HG02678 (cell line): ENCODE measurements around the gene MT1B.

Experiments
- ATAC-seq: cut with Tn5 transposase; IDR thresholded peaks from one replicate; pipeline ENCODE4 v1.9.1; 2021; ENCODE audit warnings: mild to moderate bottlenecking, moderate library complexity; ENCODE audit not compliant: unreplicated experiment

MT1B gene

GRCh38 chr16:56651586-56651985, at the start of gene MT1B:
Gene MT1B, plus strand, starts transcription at chr16:56651886. Its CDS starts 68 bp downstream, at chr16:56651954.
- ATAC-seq: no peak

- ATAC-seq: no peak
Observed at GRCh38 chr16:56603589-56603988, 48.1 kb upstream of the MT1B start.

- no peak for ATAC-seq
Observed at GRCh38 chr16:56604966-56605365, 46.7 kb upstream of the MT1B start.

DNA sequence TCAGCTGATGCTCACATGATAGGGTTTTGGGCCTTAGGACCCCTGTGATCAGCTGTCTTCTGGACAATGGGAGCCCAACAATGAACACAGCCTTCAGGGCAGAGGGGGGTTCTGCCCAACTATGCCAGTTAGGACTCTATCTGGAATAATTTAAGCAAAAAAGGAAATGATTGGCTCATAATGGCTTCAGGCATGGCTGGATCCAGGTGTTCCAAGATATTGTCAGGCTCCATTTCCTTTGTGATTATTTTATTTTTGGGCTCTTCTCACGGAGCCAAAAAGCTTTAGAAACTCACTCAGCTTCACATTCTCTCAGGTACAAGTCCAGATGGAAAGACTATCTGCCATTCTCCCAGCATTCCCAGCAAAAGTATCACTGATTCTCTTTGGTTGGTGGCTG, 46.2 kb upstream of the MT1B start:
- no peak for ATAC-seq

DNA sequence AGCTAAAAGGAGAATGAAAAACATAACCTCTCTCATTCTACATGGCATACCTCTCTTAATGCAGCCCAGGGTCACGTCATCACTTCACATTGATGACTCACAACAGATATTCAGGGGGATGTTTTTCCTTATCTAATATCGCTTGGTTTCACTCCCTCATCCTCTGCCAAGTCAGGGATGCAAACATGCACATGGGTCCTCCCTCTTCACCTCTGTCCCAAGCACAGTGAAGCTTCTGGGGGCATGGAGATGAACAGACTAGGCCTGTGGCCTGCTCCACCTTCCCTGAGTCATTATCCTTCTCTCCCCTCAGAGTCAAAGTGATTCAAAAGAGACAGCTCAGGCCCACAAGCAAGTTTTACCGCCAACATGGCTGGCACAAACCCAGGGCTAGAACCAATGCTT, 45.6 kb upstream of the MT1B start:
- ATAC-seq: no peak

DNA sequence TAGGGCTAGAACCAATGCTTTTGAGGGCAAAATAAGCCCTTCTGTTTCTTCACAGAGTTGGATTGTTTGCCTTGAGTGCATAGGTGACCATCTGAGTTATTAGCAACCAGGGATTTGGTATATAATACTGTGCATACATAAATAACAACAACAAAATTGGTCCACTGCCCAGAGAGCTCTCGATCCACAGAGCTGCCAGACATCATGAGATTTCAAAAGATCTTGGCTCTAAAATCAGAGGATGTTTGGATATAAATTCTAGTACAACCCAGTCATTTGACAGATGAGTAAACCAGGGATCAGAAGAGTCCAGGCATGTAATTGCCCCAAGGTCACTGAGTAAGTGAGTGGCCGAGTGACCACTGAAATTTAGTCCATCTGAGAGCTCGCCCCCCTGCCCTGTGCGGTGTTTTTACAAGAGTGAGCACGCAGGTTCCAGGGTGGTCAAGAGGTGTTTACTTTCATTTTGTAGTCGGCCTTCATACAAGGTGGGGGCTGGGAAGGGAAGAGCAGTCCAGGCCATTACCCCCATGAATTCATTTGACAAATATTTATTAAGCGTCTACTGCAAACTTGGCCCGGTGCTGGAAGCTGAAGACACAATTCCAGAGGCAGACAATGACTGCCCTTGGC, 45.1 kb upstream of the MT1B start:
- no peak for ATAC-seq

GRCh38 chr16:56607109-56607618, 44.5 kb upstream of the MT1B start:
- no peak for ATAC-seq

- no peak for ATAC-seq
Observed at GRCh38 chr16:56607675-56608042, 44.0 kb upstream of the MT1B start.

DNA sequence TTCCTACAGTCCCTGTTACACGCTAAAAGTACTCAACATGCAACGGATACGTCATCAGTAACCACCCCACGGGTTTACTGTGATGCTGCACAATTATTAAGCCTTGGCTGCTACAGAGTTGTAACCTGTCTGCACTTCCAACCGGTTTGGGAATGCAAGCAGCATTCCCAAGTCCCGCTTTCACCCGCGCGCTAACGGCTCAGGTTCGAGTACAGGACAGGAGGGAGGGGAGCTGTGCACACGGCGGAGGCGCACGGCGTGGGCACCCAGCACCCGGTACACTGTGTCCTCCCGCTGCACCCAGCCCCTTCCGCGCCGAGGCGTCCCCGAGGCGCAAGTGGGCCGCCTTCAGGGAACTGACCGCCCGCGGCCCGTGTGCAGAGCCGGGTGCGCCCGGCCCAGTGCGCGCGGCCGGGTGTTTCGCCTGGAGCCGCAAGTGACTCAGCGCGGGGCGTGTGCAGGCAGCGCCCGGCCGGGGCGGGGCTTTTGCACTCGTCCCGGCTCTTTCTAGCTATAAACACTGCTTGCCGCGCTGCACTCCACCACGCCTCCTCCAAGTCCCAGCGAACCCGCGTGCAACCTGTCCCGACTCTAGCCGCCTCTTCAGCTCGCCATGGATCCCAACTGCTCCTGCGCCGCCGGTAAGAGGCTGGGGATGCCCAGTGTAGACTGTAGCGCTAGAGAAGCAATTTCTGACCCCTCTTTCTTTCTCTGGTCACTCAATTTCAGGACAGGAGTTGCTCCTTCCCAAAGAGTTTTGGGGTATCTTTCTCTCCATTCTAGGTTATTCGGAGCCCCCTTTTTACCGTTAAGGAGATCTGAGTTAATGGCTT, 43.4 kb upstream of the MT1B start, which contains the start of gene MT2A:
Gene MT2A, plus strand, starts transcription at position 542 of the 833 bp plus-strand sequence. Its CDS starts 72 bp downstream, at position 614.
- peak; percentile 91 for ATAC-seq

GRCh38 chr16:56608876-56609462, 42.7 kb upstream of the MT1B start:
- ATAC-seq: no peak

- no peak for ATAC-seq
Observed at GRCh38 chr16:56609463-56609921, 42.2 kb upstream of the MT1B start.

DNA sequence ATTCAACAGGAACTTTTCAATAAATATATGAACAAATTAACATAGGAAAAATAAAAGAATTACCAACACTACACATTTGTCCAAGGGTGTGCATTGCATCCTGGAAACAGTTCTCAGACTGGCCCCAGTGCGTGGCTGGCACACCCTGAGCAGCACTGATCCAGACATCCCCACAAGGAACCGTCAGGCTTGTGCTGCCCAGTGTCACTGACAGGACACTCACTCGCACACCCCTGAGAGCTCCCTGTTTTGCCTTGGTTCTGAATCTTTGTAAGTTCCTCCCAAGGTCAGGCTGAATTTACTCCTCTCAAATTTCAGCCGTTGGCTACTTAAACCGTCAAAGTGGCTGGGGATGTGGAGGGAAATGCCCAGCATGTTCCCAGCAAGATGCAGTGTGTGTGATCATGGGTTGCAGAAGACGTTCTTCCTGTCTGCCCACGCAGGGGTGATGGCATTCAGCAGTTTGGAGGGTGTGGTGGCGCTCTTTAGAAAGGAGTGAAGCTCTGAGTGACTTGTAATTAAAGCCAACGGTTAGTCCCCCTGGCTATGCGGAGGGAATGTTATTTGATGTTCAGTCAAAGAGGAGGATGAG, 41.6 kb upstream of the MT1B start:
- ATAC-seq: no peak

DNA sequence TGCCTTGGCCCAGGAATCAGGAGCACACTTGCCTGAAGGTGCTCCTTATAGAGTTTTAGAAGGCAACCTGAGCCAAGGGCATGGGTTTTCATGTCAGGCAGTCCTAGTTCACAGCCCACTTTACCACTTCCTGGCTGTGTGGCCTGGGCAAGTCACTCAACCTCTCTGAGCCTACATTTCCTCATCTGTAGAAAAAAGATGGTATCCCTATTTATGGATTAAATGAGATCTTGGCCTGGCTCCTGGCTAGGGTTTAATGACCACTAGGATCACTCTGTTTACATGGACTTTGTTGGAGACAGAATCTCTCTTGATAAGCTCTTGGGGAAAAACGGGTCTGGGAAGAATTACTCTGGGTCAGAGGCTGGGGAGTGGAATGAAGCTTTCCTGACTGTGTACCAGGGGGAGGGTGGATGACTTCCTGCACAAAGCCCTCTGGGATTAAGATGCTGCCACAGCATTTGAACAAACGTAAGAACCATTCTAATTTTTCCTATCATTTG, 41.0 kb upstream of the MT1B start:
- ATAC-seq: no peak

DNA sequence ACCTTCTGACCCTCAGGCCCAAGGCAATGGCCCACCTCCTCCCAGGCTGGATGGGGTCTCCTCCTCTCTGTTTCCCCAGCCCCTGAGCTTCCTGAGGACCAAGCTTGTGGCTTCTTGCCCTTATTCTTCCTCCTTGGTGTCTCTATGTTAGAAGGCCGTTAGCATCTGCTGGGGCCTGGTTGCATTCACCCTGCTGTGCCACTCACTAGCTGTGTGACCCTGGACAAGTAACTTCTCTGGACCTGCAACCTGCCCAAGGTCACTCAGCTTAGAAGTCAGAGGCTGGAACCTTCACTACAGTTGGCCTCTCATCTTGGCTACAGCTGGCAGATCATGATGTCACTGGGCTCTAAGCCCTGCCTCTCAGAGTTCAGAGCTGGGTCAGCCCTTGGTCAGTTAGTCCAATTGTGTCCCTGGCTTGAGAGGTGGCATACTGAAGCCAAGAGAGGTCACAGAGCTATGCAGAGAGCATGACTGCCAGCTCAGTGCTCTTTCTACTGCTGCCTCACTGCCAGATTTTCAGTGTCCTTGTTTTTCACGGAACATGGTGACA, 40.3 kb upstream of the MT1B start:
- no peak for ATAC-seq

DNA sequence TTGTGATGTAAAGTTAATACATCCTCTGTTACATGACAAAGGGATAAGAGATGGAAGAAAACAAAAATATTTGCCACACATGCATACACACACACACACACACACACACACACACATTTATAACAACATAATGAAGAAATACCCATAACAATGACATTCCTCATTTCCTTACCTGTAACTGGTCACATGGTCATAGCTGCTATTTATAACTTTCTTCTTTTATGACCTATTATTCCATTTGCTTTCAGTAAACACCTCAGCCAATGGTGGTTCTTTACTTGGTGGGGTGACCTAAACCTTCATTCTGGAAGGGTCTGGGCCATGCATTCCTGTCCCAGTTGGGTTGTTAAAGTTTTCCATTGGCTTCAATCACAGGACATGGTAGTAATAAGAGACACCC, 38.0 kb upstream of the MT1B start:
- no peak for ATAC-seq

DNA sequence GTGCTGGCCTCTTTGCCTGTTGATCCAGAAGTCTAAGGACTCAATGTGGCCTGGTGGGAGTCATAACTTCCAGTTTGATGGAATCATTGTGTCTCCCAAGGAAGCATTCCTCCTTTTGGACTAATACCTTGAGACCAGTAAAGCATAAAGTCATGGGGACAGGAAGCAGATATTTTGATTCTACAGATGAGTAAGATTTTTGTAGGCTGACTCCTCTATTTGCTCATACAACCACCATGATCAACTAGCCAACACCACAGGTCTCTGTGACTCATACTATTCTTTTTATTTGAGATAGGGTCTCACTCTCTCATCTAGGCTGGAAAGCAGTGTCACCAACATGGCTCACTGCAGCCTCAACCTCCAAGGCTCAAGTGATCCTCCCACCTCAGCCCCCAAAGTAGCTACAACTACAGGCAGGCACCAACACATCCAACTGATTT, 37.1 kb upstream of the MT1B start:
- no peak for ATAC-seq

- no peak for ATAC-seq
Observed at GRCh38 chr16:56615353-56615752, 36.3 kb upstream of the MT1B start.

DNA sequence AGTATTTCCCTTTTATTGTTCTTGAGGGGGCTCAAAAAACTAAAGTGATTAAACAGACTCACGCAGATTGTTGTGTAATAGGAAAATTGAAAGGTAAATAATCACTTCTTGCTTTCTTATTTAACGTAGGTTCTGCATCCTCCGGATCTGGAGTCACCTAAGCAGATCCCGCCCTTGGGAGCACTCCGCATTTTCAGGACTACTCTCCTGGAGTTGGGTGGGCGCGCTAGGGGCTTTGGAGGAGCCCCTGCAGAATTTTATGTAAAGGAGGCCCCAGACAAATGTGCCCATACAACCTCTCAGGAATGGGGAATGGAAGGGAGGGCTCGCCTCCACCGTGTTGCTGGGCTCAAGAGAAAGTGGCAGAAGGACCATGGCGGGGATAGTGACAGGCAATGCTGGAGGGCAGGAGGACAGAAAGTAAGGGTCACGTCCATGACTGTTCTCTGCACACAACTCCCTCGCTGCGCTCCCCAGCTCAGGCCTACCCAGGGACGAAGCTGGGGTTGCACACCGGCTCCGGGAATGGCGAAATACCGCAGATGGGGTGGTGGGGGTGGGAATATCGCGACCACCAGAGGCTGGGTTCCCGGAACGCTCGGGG, 35.0 kb upstream of the MT1B start:
- no peak for ATAC-seq

DNA sequence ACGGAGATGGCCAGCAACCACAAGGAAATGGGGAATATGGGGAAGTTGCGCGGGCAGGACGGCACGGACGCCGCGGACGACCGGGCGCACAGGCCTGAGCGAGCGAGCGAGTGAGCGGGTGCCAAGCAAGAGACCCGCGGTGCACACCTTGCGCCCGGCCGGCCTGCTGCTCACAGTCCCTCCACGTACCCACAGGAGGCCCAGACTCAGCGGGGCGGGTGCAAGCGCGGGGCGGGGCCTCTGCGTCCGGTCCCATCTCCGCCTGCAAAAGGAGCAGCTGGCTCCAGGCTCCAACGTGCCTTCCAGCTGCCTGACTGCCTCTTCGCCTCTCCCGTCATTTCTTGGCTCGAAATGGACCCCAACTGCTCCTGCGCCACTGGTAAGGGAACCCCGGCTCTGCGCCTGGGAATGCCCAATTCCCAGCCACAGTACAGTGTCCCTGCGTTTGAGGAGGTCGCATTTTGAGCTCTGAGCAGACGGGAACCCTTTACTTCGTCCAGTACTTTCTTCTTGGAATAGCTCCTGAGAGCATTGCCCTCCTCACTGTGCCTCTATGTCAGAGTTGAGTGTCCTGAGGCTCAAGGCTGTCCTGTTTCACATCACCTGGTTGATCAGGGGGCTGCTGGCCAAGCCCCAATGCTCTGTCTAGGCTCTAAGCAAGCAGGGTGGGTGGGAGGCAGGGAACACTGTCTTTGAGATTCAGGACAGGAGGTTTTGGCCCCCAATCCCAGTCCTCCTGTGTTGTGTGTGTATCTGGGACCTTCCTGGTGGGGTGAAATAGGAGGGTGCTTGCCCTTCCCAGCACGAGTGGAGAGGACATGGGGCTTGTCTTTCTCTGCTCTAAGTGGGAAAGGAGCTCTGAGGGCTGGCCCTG, 34.2 kb upstream of the MT1B start:
- peak; percentile 69 for ATAC-seq
